Neural progenitor cell (in vitro differentiated cells): ENCODE measurements around the gene KRT8. TPM values are rescaled to one million over a fixed set of nuclear protein-coding genes. Genes with fewer than 3 reads are reported as not detected.

ENCODE experiments used
- DNase-seq: peaks from one replicate; pipeline ENCODE4 v3.0.0-alpha.2; 2016; ENCODE audit warnings: low spot score
- H2AFZ ChIP-seq: fragments of 200-600 bp; sonication (generic); replicated peaks from 2 replicates; pipeline ENCODE4 v1.6.1; 2016; ENCODE audit warnings: antibody characterized with exemption
- H3F3A ChIP-seq: fragments of 200-600 bp; sonication (generic); 2 replicates; pipeline ENCODE4 v1.6.1; 2016; ENCODE audit warnings: antibody characterized with exemption, low read depth
- H3K27ac ChIP-seq: fragments of 200-600 bp; sonication (generic); 2 replicates; pipeline ENCODE4 v1.5.1; 2016; ENCODE audit warnings: mild to moderate bottlenecking
- H3K27me3 ChIP-seq: fragments of 200-600 bp; sonication (generic); 2 replicates; pipeline ENCODE4 v1.6.1; 2016; ENCODE audit warnings: mild to moderate bottlenecking, moderate library complexity
- H3K36me3 ChIP-seq: fragments of 200-600 bp; sonication (generic); 2 replicates; pipeline ENCODE4 v1.5.1; 2016
- H3K4me1 ChIP-seq: fragments of 200-600 bp; sonication (generic); 2 replicates; pipeline ENCODE4 v1.6.1; 2016; ENCODE audit warnings: mixed run types
- H3K4me2 ChIP-seq: fragments of 200-600 bp; sonication (generic); 2 replicates; pipeline ENCODE4 v1.6.1; 2016
- H3K4me3 ChIP-seq: fragments of 200-600 bp; sonication (generic); 2 replicates; pipeline ENCODE4 v1.5.1; 2016
- H3K79me2 ChIP-seq: fragments of 200-600 bp; sonication (generic); 2 replicates; pipeline ENCODE4 v1.6.1; 2016; ENCODE audit warnings: low read depth
- H3K9ac ChIP-seq: fragments of 200-600 bp; sonication (generic); 2 replicates; pipeline ENCODE4 v1.6.1; 2016
- H3K9me3 ChIP-seq: fragments of 200-600 bp; sonication (generic); 2 replicates; pipeline ENCODE4 v1.5.1; 2016; ENCODE audit warnings: low read depth
- H4K20me1 ChIP-seq: fragments of 200-600 bp; sonication (generic); 2 replicates; pipeline ENCODE4 v1.6.1; 2016; ENCODE audit warnings: low read depth
- H3K27ac Mint-ChIP-seq: 3 replicates; pipeline ENCODE4 v1.8.0; 2021; ENCODE audit warnings: mixed read lengths
- H3K27me3 Mint-ChIP-seq: 2 replicates; pipeline ENCODE4 v1.8.0; 2022; ENCODE audit warnings: low read depth, mild to moderate bottlenecking, inconsistent platforms, moderate library complexity, mixed read lengths; ENCODE audit not compliant: insufficient read depth
- H3K36me3 Mint-ChIP-seq: 3 replicates; pipeline ENCODE4 v1.8.0; 2021; ENCODE audit warnings: mixed read lengths
- H3K4me1 Mint-ChIP-seq: 3 replicates; pipeline ENCODE4 v1.8.0; 2021; ENCODE audit warnings: mixed read lengths
- H3K4me3 Mint-ChIP-seq: 3 replicates; pipeline ENCODE4 v1.8.0; 2021; ENCODE audit warnings: mild to moderate bottlenecking, moderate library complexity, mixed read lengths
- H3K9me3 Mint-ChIP-seq: 3 replicates; pipeline ENCODE4 v1.8.0; 2020; ENCODE audit warnings: mixed read lengths
- CTCF ChIP-seq: fragments of 200-600 bp; sonication (generic); IDR thresholded peaks from 2 replicates; pipeline ENCODE4 v1.5.1; 2017; ENCODE audit warnings: antibody characterized with exemption, mild to moderate bottlenecking
- EZH2 ChIP-seq: fragments of 200-600 bp; sonication (generic); IDR thresholded peaks from 2 replicates; pipeline ENCODE4 v1.6.1; 2017; ENCODE audit warnings: antibody characterized with exemption, mild to moderate bottlenecking, moderate library complexity
- EZH2phosphoT487 ChIP-seq: fragments of 200-600 bp; sonication (generic); IDR thresholded peaks from 2 replicates; pipeline ENCODE4 v1.6.1; 2017; ENCODE audit warnings: antibody characterized with exemption
- total RNA-seq: library from RNA; depleted of rRNA; stranded (reverse); fragments of >200 nt; gene quantifications from 2 replicates; pipeline ENCODE4 v1.2.3, GENCODE V29; 2015; ENCODE audit warnings: low replicate concordance

The KRT8 gene
- total RNA-seq, 1 donor from 2014 or later: 168 TPM

- peaks cover 4% of the 10 kb centered on the region for H3F3A ChIP-seq
- H4K20me1 ChIP-seq: no peaks in the 10 kb centered on the region
- no peaks in the 10 kb centered on the region for H3K9me3 ChIP-seq
- H3K36me3 Mint-ChIP-seq: no peaks in the 10 kb centered on the region
- H3K4me1 ChIP-seq: peaks cover 19% of the 10 kb centered on the region
- no peaks in the 10 kb centered on the region for H3K9me3 Mint-ChIP-seq
- no peak overlapping the region for H3K9ac ChIP-seq
- H3K36me3 ChIP-seq: no peaks in the 10 kb centered on the region
- peak overlapping the region; percentile 78 for H3K27ac Mint-ChIP-seq
- peaks cover 20% of the 10 kb centered on the region for H3K4me1 Mint-ChIP-seq
- no peak for TF ChIP-seq EZH2phosphoT487
- TF ChIP-seq CTCF: no peak
- no peak for TF ChIP-seq EZH2
- peaks cover 9% of the 10 kb centered on the region for H3K27me3 Mint-ChIP-seq
- H3K27me3 ChIP-seq: no peaks in the 10 kb centered on the region
- H3K79me2 ChIP-seq: no peaks in the 10 kb centered on the region
- no peak for DNase-seq
- H2AFZ ChIP-seq: no peak overlapping the region
- H3K4me3 Mint-ChIP-seq: no peak overlapping the region
- no peak overlapping the region for H3K4me3 ChIP-seq
- no peak overlapping the region for H3K27ac ChIP-seq
- H3K4me2 ChIP-seq: no peak overlapping the region
Observed at GRCh38 chr12:52927964-52928363, 23.1 kb upstream of the KRT8 start.

GRCh38 chr12:52926596-52927234 is 21.8 kb upstream of the KRT8 start:
- Histone ChIP-seq H4K20me1 (no peaks in the 10 kb centered on the region), H3K9me3 (no peaks in the 10 kb centered on the region), H2AFZ (no peak overlapping the region), H3K79me2 (no peaks in the 10 kb centered on the region), H3K4me3 (no peak overlapping the region), H3F3A (peaks cover 4% of the 10 kb centered on the region), H3K4me1 (peaks cover 19% of the 10 kb centered on the region), H3K36me3 (no peaks in the 10 kb centered on the region), H3K27me3 (no peaks in the 10 kb centered on the region), H3K4me2 (peak overlapping the region; percentile 33), H3K27ac (no peak overlapping the region), H3K9ac (no peak overlapping the region)
- no peak for DNase-seq
- no peaks in the 10 kb centered on the region for H3K36me3 Mint-ChIP-seq
- TF ChIP-seq EZH2phosphoT487 (no peak), EZH2 (no peak), CTCF (no peak)
- H3K4me3 Mint-ChIP-seq: no peak overlapping the region
- H3K9me3 Mint-ChIP-seq: no peaks in the 10 kb centered on the region
- peaks cover 20% of the 10 kb centered on the region for H3K4me1 Mint-ChIP-seq
- peak overlapping the region; percentile 23 for H3K27ac Mint-ChIP-seq
- peaks cover 11% of the 10 kb centered on the region for H3K27me3 Mint-ChIP-seq

- Histone ChIP-seq H4K20me1 (no peaks in the 10 kb centered on the region), H3K79me2 (no peaks in the 10 kb centered on the region), H3K36me3 (no peaks in the 10 kb centered on the region), H3K9ac (no peak overlapping the region), H3F3A (peaks cover 4% of the 10 kb centered on the region), H3K27ac (peak overlapping the region; percentile 41), H3K4me1 (peaks cover 24% of the 10 kb centered on the region), H2AFZ (peak overlapping the region; percentile 36), H3K4me3 (no peak overlapping the region), H3K27me3 (no peaks in the 10 kb centered on the region), H3K4me2 (peak overlapping the region; percentile 33), H3K9me3 (no peaks in the 10 kb centered on the region)
- no peak for DNase-seq
- TF ChIP-seq EZH2phosphoT487: no peak
- no peak for TF ChIP-seq EZH2
- no peak for TF ChIP-seq CTCF
- H3K27me3 Mint-ChIP-seq: peaks cover 10% of the 10 kb centered on the region
- no peaks in the 10 kb centered on the region for H3K36me3 Mint-ChIP-seq
- peaks cover 26% of the 10 kb centered on the region for H3K4me1 Mint-ChIP-seq
- H3K9me3 Mint-ChIP-seq: no peaks in the 10 kb centered on the region
- peak overlapping the region; percentile 23 for H3K27ac Mint-ChIP-seq
- no peak overlapping the region for H3K4me3 Mint-ChIP-seq
Observed at GRCh38 chr12:52925717-52926595, 21.1 kb upstream of the KRT8 start.
